ENCODE data around the gene KCNJ18. TPM values are rescaled to one million over a fixed set of nuclear protein-coding genes. Genes with fewer than 3 reads are reported as not detected.
"Not testable (repeated sequence)": the region's sequence is repeated elsewhere in the genome, so short reads cannot be mapped to it uniquely, and the experiment has no call there.

The KCNJ18 gene
- total and polyA plus RNA-seq, 2 experiments from 2014 or later: not detected

GRCh38 chr17:21745385-21746054 lies 53.2 kb downstream of the KCNJ18 start:
- H3K4me3 ChIP-seq; H3K4me2 ChIP-seq; H3K9me3 ChIP-seq (ENCODE audit: low read depth); H3K9me2 ChIP-seq (replicated peaks; ENCODE audit: insufficient read depth); H3K36me3 ChIP-seq (replicated peaks; ENCODE audit: insufficient read depth, low read depth); H3K4me1 ChIP-seq (ENCODE audit: insufficient read depth); H4K20me1 ChIP-seq (ENCODE audit: insufficient read depth, poor library complexity, severe bottlenecking); H3K27ac ChIP-seq; H2AFZ ChIP-seq; H3K27me3 ChIP-seq; DNase-seq (ENCODE audit: low spot score); H3K79me2 ChIP-seq: not testable (repeated sequence)
- WGBS (ENCODE audit: low lambda C conversion rate, missing lambda C conversion rate): 61% methylated on average over 7 of the region's 7 CpGs

- H3K27me3 ChIP-seq; H4K20me1 ChIP-seq (ENCODE audit: insufficient read depth, poor library complexity, severe bottlenecking); DNase-seq (ENCODE audit: low spot score); H3K9me2 ChIP-seq (replicated peaks; ENCODE audit: insufficient read depth); H3K9me3 ChIP-seq (ENCODE audit: low read depth); H3K36me3 ChIP-seq (replicated peaks; ENCODE audit: insufficient read depth, low read depth); H3K4me3 ChIP-seq; H3K79me2 ChIP-seq; H3K27ac ChIP-seq; H2AFZ ChIP-seq; H3K4me1 ChIP-seq (ENCODE audit: insufficient read depth); H3K4me2 ChIP-seq: not testable (repeated sequence)
- 68% methylated on average over 3 of the region's 3 CpGs for WGBS (ENCODE audit: low lambda C conversion rate, missing lambda C conversion rate)
These were observed 54.1 kb downstream of the KCNJ18 start for GRCh38 chr17:21746415-21746814.

- H2AFZ ChIP-seq; H3K27ac ChIP-seq; H3K9me3 ChIP-seq (ENCODE audit: low read depth); H3K79me2 ChIP-seq; DNase-seq (ENCODE audit: low spot score); H4K20me1 ChIP-seq (ENCODE audit: insufficient read depth, poor library complexity, severe bottlenecking); H3K9me2 ChIP-seq (replicated peaks; ENCODE audit: insufficient read depth); H3K36me3 ChIP-seq (replicated peaks; ENCODE audit: insufficient read depth, low read depth); H3K27me3 ChIP-seq; H3K4me3 ChIP-seq; H3K4me1 ChIP-seq (ENCODE audit: insufficient read depth); H3K4me2 ChIP-seq: not testable (repeated sequence)
- 74% methylated on average over 8 of the region's 8 CpGs for whole genome bisulfite sequencing (ENCODE audit: low lambda C conversion rate, missing lambda C conversion rate)
These were observed 55.0 kb downstream of the KCNJ18 start for GRCh38 chr17:21747195-21747915.

- H2AFZ ChIP-seq; H3K27ac ChIP-seq; H3K79me2 ChIP-seq; H3K4me1 ChIP-seq (ENCODE audit: insufficient read depth); H3K4me2 ChIP-seq; H3K27me3 ChIP-seq; H3K9me3 ChIP-seq (ENCODE audit: low read depth); H3K36me3 ChIP-seq (replicated peaks; ENCODE audit: insufficient read depth, low read depth); H4K20me1 ChIP-seq (ENCODE audit: insufficient read depth, poor library complexity, severe bottlenecking); DNase-seq (ENCODE audit: low spot score); H3K4me3 ChIP-seq; H3K9me2 ChIP-seq (replicated peaks; ENCODE audit: insufficient read depth): not testable (repeated sequence)
- 79% methylated on average over 5 of the region's 5 CpGs for WGBS (ENCODE audit: low lambda C conversion rate, missing lambda C conversion rate)
These were observed 56.4 kb downstream of the KCNJ18 start for GRCh38 chr17:21748686-21749085.

- 71% methylated on average over 14 of the region's 15 CpGs for WGBS (ENCODE audit: low lambda C conversion rate, missing lambda C conversion rate)
- not testable (repeated sequence) for DNase-seq (ENCODE audit: low spot score); H3K27me3 ChIP-seq; H3K9me2 ChIP-seq (replicated peaks; ENCODE audit: insufficient read depth); H3K4me1 ChIP-seq (ENCODE audit: insufficient read depth); H3K36me3 ChIP-seq (replicated peaks; ENCODE audit: insufficient read depth, low read depth); H3K27ac ChIP-seq; H4K20me1 ChIP-seq (ENCODE audit: insufficient read depth, poor library complexity, severe bottlenecking); H3K4me2 ChIP-seq; H2AFZ ChIP-seq; H3K9me3 ChIP-seq (ENCODE audit: low read depth); H3K79me2 ChIP-seq; H3K4me3 ChIP-seq
These were observed 57.6 kb downstream of the KCNJ18 start for GRCh38 chr17:21749696-21750531.

GRCh38 chr17:21751111-21751510 lies 58.8 kb downstream of the KCNJ18 start:
- WGBS (ENCODE audit: low lambda C conversion rate, missing lambda C conversion rate): 34% methylated on average over 2 of the region's 2 CpGs
- H3K9me2 ChIP-seq (replicated peaks; ENCODE audit: insufficient read depth); DNase-seq (ENCODE audit: low spot score); H3K27me3 ChIP-seq; H2AFZ ChIP-seq; H3K79me2 ChIP-seq; H3K4me2 ChIP-seq; H3K9me3 ChIP-seq (ENCODE audit: low read depth); H3K36me3 ChIP-seq (replicated peaks; ENCODE audit: insufficient read depth, low read depth); H4K20me1 ChIP-seq (ENCODE audit: insufficient read depth, poor library complexity, severe bottlenecking); H3K4me3 ChIP-seq; H3K27ac ChIP-seq; H3K4me1 ChIP-seq (ENCODE audit: insufficient read depth): not testable (repeated sequence)
